SK-N-SH treated with all-trans-retinoic acid at 6 μM for 48 hours (cell line): ENCODE measurements around the gene MACF1.

Experiments used
- ARNTL ChIP-seq: fragments of 450-650 bp; formaldehyde crosslinking; IDR thresholded peaks from 2 replicates; pipeline ENCODE4 v1.5.0; 2020; ENCODE audit warnings: low read depth, mild to moderate bottlenecking, moderate library complexity, borderline replicate concordance
- CREB5 ChIP-seq: fragments of 250-450 bp; sonication (Bioruptor Pico); IDR thresholded peaks from 2 replicates; pipeline ENCODE4 v1.5.1; 2020; ENCODE audit warnings: low read depth, mild to moderate bottlenecking, moderate library complexity
- CSRNP3 ChIP-seq: fragments of 250-450 bp; sonication (Bioruptor Pico); IDR thresholded peaks from 2 replicates; pipeline ENCODE4 v1.5.1; 2021; ENCODE audit warnings: mild to moderate bottlenecking, moderate library complexity
- ISL1 ChIP-seq: fragments of 250-450 bp; sonication (Bioruptor Pico); IDR thresholded peaks from 2 replicates; pipeline ENCODE4 v2.1.2; 2022; ENCODE audit warnings: mild to moderate bottlenecking, moderate library complexity
- POU6F1 ChIP-seq: fragments of 250-450 bp; sonication (Bioruptor Pico); IDR thresholded peaks from 2 replicates; pipeline ENCODE4 v1.8.0; 2021; ENCODE audit warnings: low read depth, mild to moderate bottlenecking, moderate library complexity, borderline replicate concordance
- PPARA ChIP-seq: fragments of 250-450 bp; sonication (Bioruptor Pico); IDR thresholded peaks from 2 replicates; pipeline ENCODE4 v1.5.0; 2020; ENCODE audit warnings: mild to moderate bottlenecking, borderline replicate concordance
- RARB ChIP-seq: fragments of 250-450 bp; sonication (Bioruptor Pico); IDR thresholded peaks from 2 replicates; pipeline ENCODE4 v1.8.0; 2021; ENCODE audit warnings: mild to moderate bottlenecking, moderate library complexity
- TCF4 ChIP-seq: fragments of 250-450 bp; sonication (Bioruptor Pico); IDR thresholded peaks from 2 replicates; pipeline ENCODE4 v1.8.0; 2021; ENCODE audit warnings: mild to moderate bottlenecking, moderate library complexity, borderline replicate concordance
- TSHZ2 ChIP-seq: fragments of 250-450 bp; sonication (Bioruptor Pico); IDR thresholded peaks from 2 replicates; pipeline ENCODE4 v1.5.0; 2020; ENCODE audit warnings: mild to moderate bottlenecking, moderate library complexity
- ZNF565 ChIP-seq: fragments of 450-650 bp; formaldehyde crosslinking; conservative IDR thresholded peaks from 2 replicates; pipeline ENCODE4 v1.5.0; 2020; ENCODE audit warnings: low read depth, mild to moderate bottlenecking, moderate library complexity
- ZNF70 ChIP-seq: fragments of 450-650 bp; formaldehyde crosslinking; IDR thresholded peaks from 2 replicates; pipeline ENCODE4 v1.5.0; 2020; ENCODE audit warnings: mild to moderate bottlenecking, moderate library complexity
- ZNF8 ChIP-seq: fragments of 450-650 bp; formaldehyde crosslinking; IDR thresholded peaks from 2 replicates; pipeline ENCODE4 v1.5.0; 2020; ENCODE audit warnings: mild to moderate bottlenecking, moderate library complexity

- TF ChIP-seq POU6F1 (CRISPR knock-in tag) (0 out of 2 replicates have a peak, but pooled peaks have one; percentile 34), ARNTL (CRISPR knock-in tag) (no peak), PPARA (no peak), ZNF565 (CRISPR knock-in tag) (no peak), CREB5 (CRISPR knock-in tag) (no peak), TSHZ2 (CRISPR knock-in tag) (no peak), ZNF8 (no peak), ZNF70 (no peak), RARB (CRISPR knock-in tag) (no peak), ISL1 (peak; percentile 57), TCF4 (CRISPR knock-in tag) (no peak), CSRNP3 (CRISPR knock-in tag) (no peak)
Measured at GRCh38 chr1:39189592-39190041, 14.9 kb upstream of the MACF1 start.
